Left lung (tissue), 10 donors: Measurements from ENCODE around the gene PAX7. TPM values are rescaled to one million over a fixed set of nuclear protein-coding genes. Genes with fewer than 3 reads are reported as not detected.

ENCODE experiments used
- ATAC-seq: fragments of 200-7000 bp; cut with Tn5 transposase; one replicate; pipeline ENCODE4 v1.9.1; 2020; ENCODE audit warnings: moderate library complexity
- DNase-seq, 4 donors: peaks; one replicate each; pipeline ENCODE4 v3.0.0-alpha.2; 2013 to 2020
- H3K27ac ChIP-seq, 2 donors: fragments of 200-600 bp; sonication (generic) in 1 of 2; one replicate each; pipeline versions ENCODE4 v1.5.0 to v1.8.0; 2020 to 2021
- H3K27me3 ChIP-seq, 2 donors: fragments of 200-600 bp; sonication (generic) in 1 of 2; one replicate each; pipeline versions ENCODE4 v1.5.0 to v1.8.0; 2020 to 2021
- H3K36me3 ChIP-seq, 2 donors: fragments of 200-600 bp; sonication (generic) in 1 of 2; one replicate each; pipeline versions ENCODE4 v1.5.0 to v1.8.0; 2020 to 2021
- H3K4me1 ChIP-seq, 2 donors: fragments of 200-600 bp; one replicate each; pipeline ENCODE4 v1.8.0; 2021
- H3K4me3 ChIP-seq, 2 donors: fragments of 200-600 bp; sonication (generic) in 1 of 2; one replicate each; pipeline versions ENCODE4 v1.5.0 to v1.8.0; 2020 to 2021; ENCODE audit warnings: mild to moderate bottlenecking in 1 of 2
- H3K9me3 ChIP-seq, 2 donors: fragments of 200-600 bp; sonication (generic) in 1 of 2; one replicate each; pipeline versions ENCODE4 v1.5.0 to v1.8.0; 2020 to 2021
- CTCF ChIP-seq, 2 donors: fragments of 200-600 bp; sonication (generic) in 1 of 2; IDR thresholded peaks; one replicate each; pipeline versions ENCODE4 v1.5.0 to v1.8.0; 2021; ENCODE audit warnings: antibody characterized with exemption in 2 of 2
- intact Hi-C, 2 donors: fragments of 100-400 bp; cut with DNase I; formaldehyde crosslinking; loops; one replicate each; pipeline versions ENCODE4 v1.11.2 to v1.14.2; 2022
- polyA plus RNA-seq, 6 donors: library from polyadenylated mRNA; unstranded; fragments of 120-200 nt; gene quantifications; one replicate each; pipeline ENCODE4 v1.2.1, GENCODE V29; 2013; ENCODE audit not compliant: insufficient read length in 6 of 6
- total RNA-seq, 2 donors: library from RNA; stranded (reverse); fragmentation: NEBNext Ultra II Directional; extraction: Animal tissue kit (Norgen Biotek cat#: 25700); gene quantifications; one replicate each; pipeline ENCODE4 v1.2.1, GENCODE V29; 2021
- donor health status: DM: no; HTN: yes; CAD: no.
- donor health status: DM: no; HTN: no; CAD: no.

Gene PAX7
- total and polyA plus RNA-seq, 8 donors = 0.03 TPM; not detected in 7

DNA sequence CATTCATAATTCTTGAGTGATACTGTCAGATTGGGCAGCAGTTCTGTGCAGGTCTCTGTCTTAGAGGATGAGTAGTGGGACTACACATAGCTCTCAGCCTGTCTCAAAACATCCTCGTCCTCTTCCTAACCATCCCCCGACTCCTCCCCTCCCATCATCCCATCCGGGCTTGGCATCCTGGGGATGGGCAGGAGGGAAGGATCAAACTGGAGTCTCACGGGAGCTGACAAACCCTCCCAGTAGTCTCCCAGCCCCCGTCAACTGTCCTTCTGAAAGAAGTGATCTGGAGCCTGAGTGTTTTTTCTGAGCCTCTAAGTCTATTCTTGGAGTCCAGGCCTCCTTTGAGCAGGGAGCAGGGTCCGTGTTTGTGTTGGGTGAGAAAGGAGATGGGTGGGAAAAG lies 102.0 kb downstream of the PAX7 start:
- Histone ChIP-seq H3K27me3 (peaks cover 0 to 97% of the 10 kb centered on the region in 2 donors), H3K27ac (no peak overlapping the region), H3K4me3 (no peak overlapping the region), H3K9me3 (no peaks in the 10 kb centered on the region), H3K4me1 (no peaks in the 10 kb centered on the region), H3K36me3 (no peaks in the 10 kb centered on the region)
- intact Hi-C loops = no loop called here
- no peak for TF ChIP-seq CTCF (IDR thresholded peaks at IDR 0.05)
- ATAC-seq (no peak), DNase-seq (no peak)

GRCh38 chr1:18734001-18734400 lies 103.4 kb downstream of the PAX7 start:
- Histone ChIP-seq H3K27me3 (peaks cover 0 to 97% of the 10 kb centered on the region in 2 donors), H3K36me3 (no peaks in the 10 kb centered on the region), H3K4me3 (no peak overlapping the region), H3K4me1 (no peaks in the 10 kb centered on the region), H3K9me3 (no peaks in the 10 kb centered on the region), H3K27ac (no peak overlapping the region)
- TF ChIP-seq CTCF (IDR thresholded peaks at IDR 0.05) = no peak
- ATAC-seq (no peak), DNase-seq (no peak)
- intact Hi-C loops = no loop called here

- Histone ChIP-seq H3K27ac (no peak overlapping the region), H3K36me3 (no peaks in the 10 kb centered on the region), H3K27me3 (peaks cover 0 to 97% of the 10 kb centered on the region in 2 donors), H3K4me1 (no peaks in the 10 kb centered on the region), H3K9me3 (no peaks in the 10 kb centered on the region), H3K4me3 (no peak overlapping the region)
- ATAC-seq (no peak), DNase-seq (no peak)
- intact Hi-C loops = no loop called here
- TF ChIP-seq CTCF (IDR thresholded peaks at IDR 0.05) = no peak
Observed at GRCh38 chr1:18734461-18735223, 104.0 kb downstream of the PAX7 start.

DNA sequence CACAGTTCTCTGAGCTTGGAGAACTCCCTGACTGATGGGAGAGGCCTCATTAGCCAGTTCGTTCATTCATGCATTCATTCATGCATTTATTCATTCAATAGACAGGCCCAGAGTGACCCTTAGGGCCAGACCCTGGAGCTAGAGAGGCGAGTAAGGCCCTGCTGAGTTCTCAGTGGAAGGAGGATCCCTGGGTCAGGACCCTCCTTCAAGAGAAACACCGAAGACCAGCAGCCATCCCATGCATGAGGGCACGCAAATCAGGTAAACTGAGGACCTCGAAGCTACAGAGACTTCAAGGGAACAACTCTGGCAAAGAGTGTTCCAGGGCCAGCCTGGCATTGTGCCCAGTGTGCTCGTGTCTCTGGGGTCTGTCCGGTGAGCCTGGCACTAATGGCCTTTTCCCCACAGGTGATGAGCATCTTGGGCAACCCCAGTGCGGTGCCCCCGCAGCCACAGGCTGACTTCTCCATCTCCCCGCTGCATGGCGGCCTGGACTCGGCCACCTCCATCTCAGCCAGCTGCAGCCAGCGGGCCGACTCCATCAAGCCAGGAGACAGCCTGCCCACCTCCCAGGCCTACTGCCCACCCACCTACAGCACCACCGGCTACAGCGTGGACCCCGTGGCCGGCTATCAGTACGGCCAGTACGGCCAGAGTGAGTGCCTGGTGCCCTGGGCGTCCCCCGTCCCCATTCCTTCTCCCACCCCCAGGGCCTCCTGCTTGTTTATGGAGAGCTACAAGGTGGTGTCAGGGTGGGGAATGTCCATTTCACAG lies 104.8 kb downstream of the PAX7 start:
- H3K36me3 ChIP-seq = no peaks in the 10 kb centered on the region
- H3K27me3 ChIP-seq = peaks cover 0 to 97% of the 10 kb centered on the region in 2 donors
- H3K9me3 ChIP-seq = no peaks in the 10 kb centered on the region
- no peaks in the 10 kb centered on the region for H3K4me1 ChIP-seq
- no peak for DNase-seq
- no peak overlapping the region for H3K4me3 ChIP-seq
- intact Hi-C loops = no loop called here
- no peak for ATAC-seq
- H3K27ac ChIP-seq = no peak overlapping the region
- TF ChIP-seq CTCF (IDR thresholded peaks at IDR 0.05) = no peak

GRCh38 chr1:18736958-18737357 lies 106.3 kb downstream of the PAX7 start:
- no peak for TF ChIP-seq CTCF (IDR thresholded peaks at IDR 0.05)
- intact Hi-C loops = no loop called here
- H3K36me3 ChIP-seq = no peaks in the 10 kb centered on the region
- ATAC-seq (no peak), DNase-seq (no peak)
- H3K4me1 ChIP-seq = no peaks in the 10 kb centered on the region
- H3K27ac ChIP-seq = no peak overlapping the region
- no peaks in the 10 kb centered on the region for H3K9me3 ChIP-seq
- H3K27me3 ChIP-seq = peaks cover 0 to 87% of the 10 kb centered on the region in 2 donors
- no peak overlapping the region for H3K4me3 ChIP-seq
